ENCODE results near the gene KLK7.

DNA sequence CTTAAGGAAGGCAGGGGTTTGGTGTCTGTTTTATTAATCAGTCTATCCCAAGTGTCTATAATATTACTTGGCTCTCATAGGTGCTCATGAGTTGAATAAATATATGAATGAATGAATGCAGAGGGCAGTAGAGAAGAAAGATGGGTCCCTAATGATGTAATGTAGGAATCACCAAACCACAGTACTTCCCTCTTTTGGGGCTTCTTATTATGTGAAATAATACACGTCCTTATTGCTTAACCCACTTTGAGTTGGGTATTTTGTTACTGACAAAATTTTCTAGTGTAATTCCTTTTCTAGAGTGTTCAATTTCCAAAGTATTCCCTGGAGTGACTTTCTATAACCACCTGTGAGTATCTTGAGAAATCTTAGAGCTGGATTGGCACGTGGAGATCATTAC lies 44.1 kb downstream of the KLK7 start:
- TF ChIP-seq GATA2 (IDR thresholded peaks at IDR 0.05; ENCODE audit: low read depth, low read length) (no peak), GATA3 (IDR thresholded peaks at IDR 0.05; ENCODE audit: low read depth, low read length) (no peak)
